Ascending aorta (tissue), 2 donors: ENCODE measurements around the gene SLC30A7. TPM values are rescaled to one million over a fixed set of nuclear protein-coding genes. Genes with fewer than 3 reads are reported as not detected.

ENCODE experiments used
- DNase-seq, 2 donors: peaks; one replicate each; pipeline ENCODE4 v3.0.0-alpha.2; 2019; ENCODE audit warnings: low spot score in 2 of 2
- H3K27ac ChIP-seq, 2 donors: fragments of 200-600 bp; sonication (generic); one replicate each; pipeline ENCODE4 v1.5.1; 2016 to 2017; ENCODE audit warnings: mild to moderate bottlenecking in 1 of 2
- H3K27me3 ChIP-seq: fragments of 200-600 bp; sonication (generic); one replicate; pipeline ENCODE4 v1.5.1; 2017
- H3K36me3 ChIP-seq, 2 donors: fragments of 200-600 bp; sonication (generic); one replicate each; pipeline ENCODE4 v1.5.1; 2016
- H3K4me1 ChIP-seq, 2 donors: fragments of 200-600 bp; sonication (generic); one replicate each; pipeline ENCODE4 v1.5.1; 2016 to 2017; ENCODE audit warnings: mild to moderate bottlenecking in 1 of 2
- H3K4me3 ChIP-seq, 2 donors: fragments of 200-600 bp; sonication (generic); one replicate each; pipeline ENCODE4 v1.5.1; 2016 to 2017; ENCODE audit warnings: mild to moderate bottlenecking in 1 of 2
- H3K9me3 ChIP-seq, 2 donors: fragments of 200-600 bp; sonication (generic); one replicate each; pipeline ENCODE4 v1.5.1; 2016
- intact Hi-C: fragments of 100-400 bp; cut with DNase I; formaldehyde crosslinking; loops from one replicate; pipeline ENCODE4 v1.15.1; 2023
- total RNA-seq: library from RNA; depleted of rRNA; stranded (reverse); fragments of >200 nt; gene quantifications from one replicate; pipeline ENCODE4 v1.1.0, GENCODE V29; 2016
- TF ChIP-seq, protein P1 (sequence below), 3 experiments: fragments of 200-600 bp in 2 of 3; fragments of 450-650 bp in 1 of 3; sonication (generic) in 2 of 3; IDR thresholded peaks; one replicate each; pipeline ENCODE4 v1.5.1; 2016 to 2019; ENCODE audit warnings: antibody characterized with exemption in 3 of 3, mild to moderate bottlenecking in 1 of 3, moderate library complexity in 1 of 3

The SLC30A7 gene
- total RNA-seq, 1 donor from 2014 or later, result 12.1 TPM

DNA sequence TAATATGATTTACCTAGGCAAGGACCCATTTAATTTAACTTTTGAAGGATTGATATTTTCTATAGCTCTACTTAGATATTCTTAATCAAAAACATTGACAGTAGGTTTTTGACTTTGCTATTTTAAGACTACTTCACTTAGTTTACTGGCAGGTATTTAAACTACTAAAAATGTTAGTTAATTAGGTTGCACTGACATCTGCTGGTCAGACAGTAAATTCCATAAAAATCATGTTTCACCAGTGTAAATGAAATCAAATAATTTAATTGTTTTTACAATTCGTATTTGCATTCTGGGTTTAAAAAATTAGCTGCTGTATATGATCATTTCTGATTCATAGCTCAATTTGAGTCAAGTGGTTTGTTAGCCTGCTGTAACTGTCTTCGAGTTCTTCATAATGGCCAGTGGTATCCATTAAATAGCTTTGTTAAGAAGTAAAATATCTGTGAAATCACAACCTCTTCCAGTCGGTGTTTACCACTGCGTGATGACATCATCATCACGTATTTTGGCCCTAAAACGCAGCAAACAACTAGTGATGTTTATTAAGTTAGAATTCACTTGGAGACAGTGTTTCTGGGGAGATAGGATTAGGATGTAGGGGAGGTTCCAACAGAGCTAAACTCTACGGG, 27.4 kb upstream of the SLC30A7 start:
- H3K27ac ChIP-seq, result no peak overlapping the region
- TF ChIP-seq, protein P1, sequence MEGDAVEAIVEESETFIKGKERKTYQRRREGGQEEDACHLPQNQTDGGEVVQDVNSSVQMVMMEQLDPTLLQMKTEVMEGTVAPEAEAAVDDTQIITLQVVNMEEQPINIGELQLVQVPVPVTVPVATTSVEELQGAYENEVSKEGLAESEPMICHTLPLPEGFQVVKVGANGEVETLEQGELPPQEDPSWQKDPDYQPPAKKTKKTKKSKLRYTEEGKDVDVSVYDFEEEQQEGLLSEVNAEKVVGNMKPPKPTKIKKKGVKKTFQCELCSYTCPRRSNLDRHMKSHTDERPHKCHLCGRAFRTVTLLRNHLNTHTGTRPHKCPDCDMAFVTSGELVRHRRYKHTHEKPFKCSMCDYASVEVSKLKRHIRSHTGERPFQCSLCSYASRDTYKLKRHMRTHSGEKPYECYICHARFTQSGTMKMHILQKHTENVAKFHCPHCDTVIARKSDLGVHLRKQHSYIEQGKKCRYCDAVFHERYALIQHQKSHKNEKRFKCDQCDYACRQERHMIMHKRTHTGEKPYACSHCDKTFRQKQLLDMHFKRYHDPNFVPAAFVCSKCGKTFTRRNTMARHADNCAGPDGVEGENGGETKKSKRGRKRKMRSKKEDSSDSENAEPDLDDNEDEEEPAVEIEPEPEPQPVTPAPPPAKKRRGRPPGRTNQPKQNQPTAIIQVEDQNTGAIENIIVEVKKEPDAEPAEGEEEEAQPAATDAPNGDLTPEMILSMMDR (IDR thresholded peaks at IDR 0.05), result peak; percentile 60 to 77 (median 75)
- H3K36me3 ChIP-seq, result no peaks in the 10 kb centered on the region
- intact Hi-C loops, result loop anchor here (2.0 to 10.0 kb wide), 3 partner anchors 154 to 1061 kb away; partner anchors contain the start of gene VCAM1
- H3K27me3 ChIP-seq, result no peaks in the 10 kb centered on the region
- H3K9me3 ChIP-seq, result no peaks in the 10 kb centered on the region
- no peak for DNase-seq
- no peak overlapping the region for H3K4me3 ChIP-seq
- no peaks in the 10 kb centered on the region for H3K4me1 ChIP-seq

DNA sequence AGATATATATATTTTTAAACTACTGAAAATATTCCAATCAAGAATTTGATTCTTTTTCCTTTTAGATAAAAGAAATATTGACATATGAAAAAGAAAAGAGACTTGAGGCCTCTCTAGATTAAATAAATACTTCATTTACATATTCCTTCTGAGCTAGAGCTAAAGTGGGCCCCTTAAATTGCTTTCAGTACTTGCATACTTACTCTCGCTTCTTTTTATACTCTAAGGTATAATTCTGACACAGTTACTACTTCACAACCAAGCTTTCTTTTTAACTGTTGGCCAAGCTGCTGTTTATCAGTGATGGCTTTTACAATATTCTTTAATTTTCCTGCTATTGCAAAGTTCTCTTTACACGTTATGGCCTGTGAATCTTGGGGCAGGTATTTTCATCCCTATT, 25.9 kb upstream of the SLC30A7 start:
- H3K27ac ChIP-seq, result no peak overlapping the region
- H3K9me3 ChIP-seq, result no peaks in the 10 kb centered on the region
- DNase-seq, result no peak
- no peaks in the 10 kb centered on the region for H3K27me3 ChIP-seq
- H3K36me3 ChIP-seq, result peaks cover 0 to 5% of the 10 kb centered on the region in 2 donors
- intact Hi-C loops, result loop anchor here (2.0 to 10.0 kb wide), 3 partner anchors 155 to 1063 kb away; partner anchors contain the start of gene VCAM1
- no peak overlapping the region for H3K4me3 ChIP-seq
- TF ChIP-seq, protein P1 (IDR thresholded peaks at IDR 0.05), result no peak
- H3K4me1 ChIP-seq, result no peaks in the 10 kb centered on the region

DNA sequence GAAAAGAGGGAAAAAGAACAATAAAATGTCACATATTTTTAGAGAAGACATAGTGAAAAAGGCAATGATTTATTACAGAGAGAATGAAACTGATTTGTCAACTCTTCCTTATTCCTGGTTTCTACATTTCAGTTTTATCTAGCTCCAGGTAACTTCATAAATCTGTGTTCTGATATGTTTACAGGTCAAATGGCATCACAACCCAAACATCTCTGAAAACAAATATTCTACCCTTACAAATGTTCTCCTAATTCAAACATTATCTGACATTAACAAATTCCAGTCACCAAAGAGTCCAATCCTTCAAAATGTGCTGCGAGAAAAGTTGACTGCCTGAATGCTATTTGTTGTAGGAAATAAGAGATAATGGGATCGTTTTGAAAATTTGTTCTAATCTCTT, 21.5 kb upstream of the SLC30A7 start:
- Histone ChIP-seq H3K36me3 (peaks cover 0 to 10% of the 10 kb centered on the region in 2 donors), H3K27me3 (no peaks in the 10 kb centered on the region), H3K4me3 (no peak overlapping the region), H3K4me1 (no peaks in the 10 kb centered on the region), H3K27ac (no peak overlapping the region), H3K9me3 (no peaks in the 10 kb centered on the region)
- intact Hi-C loops, result no loop called here
- TF ChIP-seq, protein P1 (IDR thresholded peaks at IDR 0.05), result no peak
- DNase-seq, result no peak

DNA sequence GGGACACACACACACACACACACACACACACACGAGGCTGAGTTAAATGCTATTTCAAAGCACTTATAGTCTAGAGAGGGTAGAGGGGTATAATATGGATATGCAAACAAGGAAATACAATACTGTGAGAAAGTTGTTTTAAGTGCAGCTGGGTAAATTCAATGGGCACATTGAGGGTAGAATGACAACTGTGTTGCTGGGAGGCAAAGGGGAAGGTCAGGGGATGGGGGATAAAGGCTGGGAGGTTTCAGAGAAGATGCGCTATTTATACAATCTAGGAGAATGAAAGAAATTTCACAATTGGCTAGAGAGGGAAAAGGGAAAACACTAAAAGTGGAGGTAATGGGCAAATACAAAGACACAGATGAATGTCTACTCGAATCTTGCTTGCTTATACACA, 20.7 kb upstream of the SLC30A7 start:
- TF ChIP-seq, protein P1 (IDR thresholded peaks at IDR 0.05), result no peak
- Histone ChIP-seq H3K27me3 (no peaks in the 10 kb centered on the region), H3K4me1 (no peaks in the 10 kb centered on the region), H3K27ac (no peak overlapping the region), H3K36me3 (peaks cover 0 to 10% of the 10 kb centered on the region in 2 donors), H3K4me3 (no peak overlapping the region), H3K9me3 (no peaks in the 10 kb centered on the region)
- intact Hi-C loops, result no loop called here
- DNase-seq, result no peak

DNA sequence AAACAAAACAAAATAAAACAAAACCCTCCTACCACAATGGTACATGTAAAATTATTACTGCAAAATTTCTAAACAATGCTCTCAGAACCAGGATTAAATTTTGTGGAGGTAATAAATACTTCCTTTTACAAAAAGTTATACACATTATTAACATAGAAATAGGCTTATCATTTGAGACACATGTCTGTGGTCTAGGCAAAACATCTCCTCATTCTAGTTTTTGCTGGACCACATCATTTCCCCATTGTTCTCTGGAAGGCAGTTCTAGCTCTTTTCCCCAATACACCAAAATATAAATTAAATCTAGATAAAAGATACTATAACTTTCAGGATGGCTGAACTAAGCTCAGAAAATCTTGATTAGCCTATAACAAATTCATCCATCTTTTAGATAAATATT, 19.6 kb upstream of the SLC30A7 start:
- Histone ChIP-seq H3K9me3 (no peaks in the 10 kb centered on the region), H3K27me3 (no peaks in the 10 kb centered on the region), H3K4me3 (no peak overlapping the region), H3K4me1 (no peaks in the 10 kb centered on the region), H3K27ac (no peak overlapping the region), H3K36me3 (peaks cover 0 to 10% of the 10 kb centered on the region in 2 donors)
- no peak for DNase-seq
- intact Hi-C loops, result no loop called here
- TF ChIP-seq, protein P1 (IDR thresholded peaks at IDR 0.05), result no peak
